Measurements from ENCODE around the gene ADGRG1.

The ADGRG1 gene

GRCh38 chr16:57637424-57637823 lies 9.0 kb downstream of the ADGRG1 start:
- DNase-seq, result no peak

GRCh38 chr16:57637965-57638364 lies 9.5 kb downstream of the ADGRG1 start:
- DNase-seq, result no peak

- no peak for DNase-seq
These were observed 10.0 kb downstream of the ADGRG1 start for GRCh38 chr16:57638381-57638780.

- no peak for DNase-seq
These were observed 10.9 kb downstream of the ADGRG1 start for GRCh38 chr16:57639172-57639887.

- DNase-seq, result no peak
These were observed 11.8 kb downstream of the ADGRG1 start for GRCh38 chr16:57640185-57640584.

- DNase-seq, result no peak
These were observed 12.2 kb downstream of the ADGRG1 start for GRCh38 chr16:57640612-57641011.

GRCh38 chr16:57642160-57643135 lies 14.0 kb downstream of the ADGRG1 start:
- DNase-seq, result no peak

GRCh38 chr16:57643147-57643874 lies 14.9 kb downstream of the ADGRG1 start:
- no peak for DNase-seq

- no peak for DNase-seq
These were observed 15.5 kb downstream of the ADGRG1 start for GRCh38 chr16:57643910-57644309.

- DNase-seq, result no peak
These were observed 16.1 kb downstream of the ADGRG1 start for GRCh38 chr16:57644383-57645014.

GRCh38 chr16:57645169-57645568 lies 16.7 kb downstream of the ADGRG1 start:
- DNase-seq, result no peak

- no peak for DNase-seq
These were observed 17.4 kb downstream of the ADGRG1 start for GRCh38 chr16:57645691-57646387.

GRCh38 chr16:57646388-57647039 lies 18.1 kb downstream of the ADGRG1 start:
- DNase-seq, result no peak

GRCh38 chr16:57647136-57647875 lies 18.9 kb downstream of the ADGRG1 start:
- no peak for DNase-seq

GRCh38 chr16:57648125-57648524 lies 19.7 kb downstream of the ADGRG1 start:
- no peak for DNase-seq

- peak; percentile 88 for DNase-seq
These were observed 20.4 kb downstream of the ADGRG1 start for GRCh38 chr16:57648581-57649442.

- no peak for DNase-seq
These were observed 21.0 kb downstream of the ADGRG1 start for GRCh38 chr16:57649443-57649751.

- no peak for DNase-seq
These were observed 21.4 kb downstream of the ADGRG1 start for GRCh38 chr16:57649846-57650245.

GRCh38 chr16:57651344-57652333 lies 23.2 kb downstream of the ADGRG1 start:
- no peak for DNase-seq

Data from stimulated activated CD4-positive, alpha-beta T cell treated with anti-CD3 and anti-CD28 coated beads, Interleukin-4, amount 100 ng/mL, for 24 hours (primary cell).